Epidermal melanocyte (primary cell): Measurements from ENCODE around the gene SMC2.
A peak's percentile ranks its signal among the peaks of the same experiment; 100 is the strongest.

Experiments used
- DNase-seq: peaks from one replicate; pipeline ENCODE4 v3.0.0; 2011; ENCODE audit warnings: low spot score; ENCODE audit not compliant: insufficient read length

The SMC2 gene

DNA sequence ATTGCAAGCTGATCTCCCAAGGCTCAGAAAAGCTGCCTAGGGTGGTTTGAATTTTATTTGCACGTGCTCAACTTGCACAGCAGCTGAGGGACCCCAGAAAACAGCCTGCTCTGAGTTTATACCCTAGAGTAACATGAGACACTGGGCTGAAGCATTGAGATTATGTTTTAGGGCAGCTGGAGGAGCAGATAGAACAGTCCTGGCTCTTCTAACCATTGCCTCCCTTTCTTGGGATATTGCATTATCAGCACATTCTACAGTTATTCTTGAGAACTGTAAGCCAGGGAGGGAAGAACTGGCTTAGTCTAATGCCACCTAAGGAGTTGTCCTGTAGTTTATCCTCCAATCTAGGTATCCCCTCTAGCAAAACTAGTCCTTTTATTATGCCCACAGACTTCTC is 10.3 kb downstream of the SMC2 start:
- no peak for DNase-seq

DNA sequence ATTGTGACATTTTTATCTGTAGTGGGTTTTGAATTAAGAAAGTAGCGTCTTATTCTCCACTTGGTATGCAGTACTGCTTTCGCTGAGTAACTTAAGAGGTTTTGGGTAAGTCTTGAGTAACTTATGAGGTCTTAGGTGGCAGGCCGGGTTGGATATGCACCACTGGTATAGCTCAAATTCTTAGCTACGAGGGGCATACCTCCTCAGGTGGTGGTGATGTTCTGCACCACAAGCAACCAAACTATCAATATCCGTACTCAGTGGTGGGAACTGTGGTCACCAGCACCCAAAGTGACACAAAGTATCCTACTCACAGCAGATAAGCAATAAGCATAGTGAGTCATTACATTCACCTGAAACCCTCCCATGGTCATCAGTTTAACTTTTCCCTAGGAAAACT is 13.7 kb downstream of the SMC2 start:
- DNase-seq: no peak

DNA sequence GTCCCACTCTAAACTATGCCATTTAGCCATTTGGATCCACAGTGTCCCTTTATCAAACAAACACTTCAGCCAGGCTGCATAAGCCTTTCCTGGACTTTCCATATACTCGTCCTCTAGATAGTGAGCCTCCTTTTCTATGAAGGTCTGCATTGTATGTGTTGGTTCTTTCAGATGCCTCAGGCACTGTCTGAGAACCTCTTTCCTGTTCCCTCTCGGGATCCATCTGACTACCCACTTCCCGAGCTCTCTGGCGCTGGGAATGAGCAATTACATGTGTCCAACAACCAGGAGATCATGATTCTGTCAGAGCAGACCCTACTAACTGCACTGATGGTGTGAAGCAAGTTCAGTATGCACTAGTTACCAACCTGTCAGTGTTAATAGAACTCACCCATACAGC is 14.2 kb downstream of the SMC2 start:
- DNase-seq: peak; percentile 64

DNA sequence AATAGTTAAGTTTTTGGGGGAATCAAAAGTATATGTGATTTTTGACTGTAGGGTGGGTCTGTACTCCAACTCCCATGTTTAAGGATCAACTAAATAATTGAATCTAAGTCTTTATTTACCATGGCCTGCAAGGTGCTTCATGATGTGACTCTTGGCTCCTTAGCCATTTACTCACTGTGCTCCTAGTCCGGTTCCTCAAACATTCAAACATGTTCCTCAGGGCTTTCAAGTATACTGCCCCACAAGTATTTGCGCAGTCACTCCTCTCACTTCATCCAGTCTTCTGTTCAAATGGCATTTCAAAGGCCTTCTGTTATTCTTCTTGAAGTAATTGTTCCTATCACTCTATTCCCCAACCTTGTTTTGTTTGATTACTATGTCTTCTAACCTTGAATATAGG is 16.4 kb downstream of the SMC2 start:
- DNase-seq: no peak

DNA sequence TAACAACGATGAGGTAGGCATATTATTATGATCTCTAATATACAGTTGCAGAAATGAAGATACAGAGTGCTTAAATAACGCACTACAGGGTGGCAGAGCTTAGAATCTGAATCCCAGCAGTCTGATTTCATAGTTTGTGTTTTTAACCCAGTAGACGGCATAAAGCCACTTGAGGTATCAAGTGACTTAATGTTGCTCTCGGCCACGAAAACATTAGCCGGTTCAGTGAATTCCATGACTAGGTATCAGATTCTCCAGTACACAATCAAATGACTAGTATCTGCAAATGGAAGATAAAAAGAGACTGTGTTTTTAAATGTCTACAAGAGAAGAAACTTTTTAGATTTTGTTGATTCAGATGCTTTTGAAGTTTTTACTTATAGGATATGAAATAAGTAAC is 24.8 kb downstream of the SMC2 start:
- DNase-seq: no peak

DNA sequence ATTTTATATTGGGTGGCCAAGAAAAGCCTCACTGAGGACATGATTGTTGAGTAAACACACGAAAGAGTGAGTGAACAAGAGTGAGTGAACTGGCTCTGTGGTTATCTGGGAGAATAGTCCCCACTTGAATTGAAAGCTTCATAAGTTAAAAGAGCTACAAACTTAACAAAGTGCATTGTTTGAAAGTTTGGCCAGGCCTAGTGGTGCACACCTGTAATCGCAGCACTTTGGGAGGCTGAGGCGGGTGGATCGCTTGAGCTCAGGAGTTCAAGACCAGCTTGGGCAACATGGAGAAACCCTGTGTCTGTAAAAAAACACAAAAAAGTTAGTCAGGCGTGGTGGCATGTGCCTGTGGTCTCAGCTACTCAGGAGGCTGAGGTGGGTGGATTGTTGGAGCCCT is 26.9 kb downstream of the SMC2 start:
- no peak for DNase-seq

DNA sequence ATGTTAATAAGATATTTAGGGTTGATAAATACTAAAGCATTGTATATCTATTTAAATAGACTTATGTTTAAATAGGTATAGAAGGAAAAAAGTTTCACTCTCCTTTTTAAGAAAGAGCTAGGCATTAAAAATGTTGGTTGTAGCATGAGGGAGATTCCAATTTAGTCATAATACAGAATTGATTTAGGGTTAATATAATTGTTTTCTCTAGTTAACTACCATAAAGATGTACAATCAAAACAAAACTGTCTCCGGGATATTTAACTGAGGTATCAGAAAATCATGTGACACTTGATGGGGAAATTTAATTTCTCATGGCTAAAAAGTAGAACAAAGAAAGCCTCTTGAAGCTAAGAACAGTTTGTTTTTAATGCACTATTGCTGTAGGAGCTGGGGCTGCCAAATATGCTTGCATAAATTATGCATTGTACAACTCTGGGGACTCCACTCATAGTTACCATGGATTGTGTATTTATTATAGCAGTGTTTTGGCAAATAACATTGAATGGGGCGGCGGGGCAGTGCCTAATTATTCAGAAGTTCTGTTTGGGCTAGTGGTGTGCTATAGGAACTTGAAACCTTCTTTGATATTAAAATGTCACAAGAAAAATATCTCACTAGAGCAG is 44.2 kb downstream of the SMC2 start:
- no peak for DNase-seq

DNA sequence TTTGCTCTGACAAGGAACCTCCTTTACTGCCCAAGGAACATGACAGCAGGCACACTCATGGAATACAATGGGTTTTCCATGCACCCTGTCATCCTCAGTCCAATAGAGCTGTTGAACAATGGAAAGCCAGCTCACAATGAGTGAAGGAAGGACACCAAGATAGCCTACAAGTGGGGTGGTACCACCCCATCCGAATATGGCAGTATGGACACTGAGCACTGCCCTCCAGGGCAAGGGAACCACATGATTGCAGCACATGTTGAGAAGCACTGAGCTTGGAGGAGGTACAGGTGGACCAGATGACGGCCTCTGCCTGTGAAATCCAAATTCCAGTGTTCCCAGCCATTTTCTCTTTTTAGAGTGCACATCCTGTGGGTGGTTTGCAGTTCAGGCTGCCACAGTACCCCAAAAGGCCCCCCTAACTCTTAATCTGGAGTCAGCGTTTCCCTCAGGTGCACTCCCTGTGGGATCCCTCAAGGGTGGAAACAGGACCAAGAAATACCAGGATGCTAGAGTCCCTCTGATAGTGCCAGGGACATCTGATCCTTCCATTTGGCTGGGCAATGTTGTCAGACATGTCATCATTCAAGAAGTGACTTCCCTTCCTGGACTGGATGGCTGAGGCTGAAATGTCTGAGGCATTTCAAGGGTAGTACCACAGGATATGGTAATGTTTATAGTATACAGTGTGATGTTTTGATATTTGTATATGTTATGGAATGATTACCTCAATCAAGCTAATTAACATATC is 48.9 kb downstream of the SMC2 start:
- DNase-seq: no peak

DNA sequence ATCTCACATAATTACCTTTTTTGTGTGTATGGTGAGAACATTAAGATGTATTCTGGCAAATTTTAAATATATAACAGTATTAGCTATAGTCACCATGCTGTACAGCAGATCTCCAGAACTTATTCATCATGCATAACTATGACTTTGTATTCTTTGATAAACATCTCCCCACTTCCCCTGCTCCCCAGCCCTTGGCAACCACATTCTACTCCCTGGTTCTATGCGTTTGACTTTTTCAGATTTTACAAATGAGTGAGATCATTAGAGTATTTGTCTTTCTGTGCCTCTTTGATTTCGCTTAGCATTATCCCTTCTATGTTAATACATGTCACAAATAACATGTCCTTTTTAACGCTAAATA is 49.4 kb downstream of the SMC2 start:
- DNase-seq: no peak

DNA sequence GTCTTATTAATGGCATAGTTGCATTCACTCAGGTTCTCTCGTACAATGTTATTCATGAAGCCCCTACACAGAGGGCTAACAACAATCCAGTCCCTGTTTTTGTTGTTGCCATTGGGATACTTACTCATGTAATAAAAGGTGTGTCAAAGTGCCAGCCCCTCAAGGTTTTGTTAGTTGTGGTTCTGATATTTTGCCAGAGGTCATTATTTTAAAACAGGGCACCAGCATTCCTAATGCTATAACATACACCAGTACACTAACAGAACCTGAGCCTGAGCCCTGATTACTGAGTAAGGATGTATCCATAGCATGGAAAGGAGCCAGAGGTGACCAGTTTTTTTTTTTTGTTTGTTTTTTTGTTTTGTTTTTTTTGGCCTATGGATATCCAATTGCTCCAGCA is 50.2 kb downstream of the SMC2 start:
- DNase-seq: no peak

DNA sequence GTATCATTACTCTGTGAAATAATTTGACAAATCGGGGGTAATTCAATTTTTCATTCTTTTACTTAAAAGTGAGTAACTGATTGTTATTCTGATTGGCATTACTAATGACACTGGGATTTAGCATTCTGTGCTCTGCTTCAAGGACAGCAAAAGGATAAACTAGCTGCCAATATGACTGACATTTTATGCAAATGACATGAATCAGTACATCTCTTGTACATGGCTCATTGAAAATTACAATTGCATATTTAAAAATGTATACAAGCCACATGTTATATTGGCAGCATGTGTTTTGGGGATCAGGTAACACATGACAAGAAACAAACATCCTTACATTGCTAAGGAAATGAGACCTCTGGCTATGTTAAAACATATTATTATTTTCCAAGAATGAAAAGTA is 79.0 kb downstream of the SMC2 start:
- no peak for DNase-seq

DNA sequence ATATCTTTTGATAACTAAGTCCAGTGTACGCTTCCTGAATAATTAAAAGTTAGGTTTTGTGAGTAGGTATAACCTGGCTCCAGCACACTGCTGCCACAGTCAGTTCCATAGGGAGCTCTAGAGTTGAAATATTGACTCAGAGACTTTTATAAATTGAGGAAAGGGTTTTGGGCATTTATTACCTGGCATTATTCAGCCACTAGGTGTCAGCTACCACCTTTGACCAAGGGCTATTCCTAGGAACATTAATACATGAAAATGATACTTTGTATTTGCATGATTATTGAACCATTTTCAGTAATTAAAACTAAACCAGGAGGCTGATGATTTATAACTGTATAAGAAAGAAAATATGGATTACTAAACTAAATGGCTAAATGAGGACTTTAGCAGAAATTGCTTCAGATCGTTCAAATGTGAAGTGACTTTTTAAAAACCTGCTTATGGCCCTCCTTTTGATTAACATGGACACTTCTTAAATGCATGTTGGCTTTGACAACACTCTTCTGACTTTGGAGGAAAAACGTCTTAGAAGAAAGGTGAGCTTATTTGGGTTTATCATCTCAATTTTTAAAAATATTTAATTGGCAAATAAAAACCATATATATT is 83.0 kb downstream of the SMC2 start:
- DNase-seq: no peak

DNA sequence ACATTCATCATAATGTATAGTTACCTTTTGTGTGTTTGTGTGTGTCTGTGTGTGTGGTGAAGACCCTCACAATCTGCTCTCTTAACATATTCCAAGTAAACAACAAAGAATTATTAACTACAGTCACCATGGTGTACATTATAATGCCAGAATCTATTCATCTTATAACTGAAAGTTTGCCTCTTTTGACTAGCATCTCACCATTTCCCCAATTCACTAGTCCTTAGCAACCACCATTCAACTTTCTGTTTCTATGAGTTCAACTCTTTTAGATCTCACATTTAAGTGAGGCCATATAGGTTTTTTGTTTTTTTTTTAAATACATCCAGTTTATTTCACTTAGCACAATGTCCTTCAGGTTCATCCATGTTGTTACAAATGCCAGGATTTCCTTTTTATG is 83.6 kb downstream of the SMC2 start:
- no peak for DNase-seq
